Stimulated activated CD8-positive, alpha-beta memory T cell treated with anti-CD3 and anti-CD28 coated beads, Interleukin-4, amount 100 ng/mL, for 48 hours (primary cell): ENCODE measurements around the gene CTNNA3.
A peak's percentile ranks its signal among the peaks of the same experiment; 100 is the strongest.
"Not testable (repeated sequence)": the region's sequence is repeated elsewhere in the genome, so short reads cannot be mapped to it uniquely, and the experiment has no call there.

Experiments used
- DNase-seq: peaks from one replicate; pipeline ENCODE4 v3.0.0-alpha.2; 2020

The CTNNA3 gene

DNA sequence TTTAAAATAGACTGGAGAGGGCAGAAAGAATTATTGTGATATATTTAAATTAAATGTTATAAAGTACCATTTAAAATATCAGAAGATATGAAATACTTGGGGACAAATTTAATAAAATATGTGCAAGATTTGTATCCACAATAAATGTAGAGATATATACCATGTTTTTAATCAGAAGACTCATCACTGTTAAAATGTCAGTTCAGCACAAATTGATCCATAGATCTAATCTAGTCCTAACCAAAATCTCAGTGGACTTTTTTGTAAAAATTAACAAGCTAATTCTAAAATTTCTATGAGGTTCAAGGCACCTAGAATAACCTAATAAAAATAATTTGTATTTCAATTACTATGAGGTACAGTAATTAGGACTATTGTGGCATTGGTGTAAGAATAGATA, 96.4 kb downstream of the CTNNA3 start:
- no peak for DNase-seq

- no peak for DNase-seq
These were observed 99.4 kb downstream of the CTNNA3 start for GRCh38 chr10:67596641-67597040.

GRCh38 chr10:67587771-67588170, 108.2 kb downstream of the CTNNA3 start:
- DNase-seq = no peak

DNA sequence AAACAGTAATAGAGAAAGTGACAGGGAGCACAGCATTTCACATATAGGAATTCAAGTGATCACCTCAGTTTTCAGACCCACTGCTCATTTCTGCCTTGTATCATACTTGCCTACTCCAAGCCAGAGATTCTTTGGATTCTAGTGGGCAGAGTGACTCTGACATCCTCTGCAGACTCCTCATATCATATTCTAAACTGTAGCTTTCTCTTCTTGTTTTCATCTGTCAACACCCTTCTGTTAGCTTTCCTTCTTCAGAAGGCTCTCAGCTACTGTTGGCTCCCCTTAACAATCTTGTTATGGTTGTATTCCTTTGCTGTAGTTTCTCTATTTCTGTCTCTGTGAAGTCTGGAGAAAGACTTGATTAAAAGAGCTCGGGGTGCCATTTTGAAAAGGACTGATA, 120.5 kb downstream of the CTNNA3 start:
- DNase-seq = no peak

DNA sequence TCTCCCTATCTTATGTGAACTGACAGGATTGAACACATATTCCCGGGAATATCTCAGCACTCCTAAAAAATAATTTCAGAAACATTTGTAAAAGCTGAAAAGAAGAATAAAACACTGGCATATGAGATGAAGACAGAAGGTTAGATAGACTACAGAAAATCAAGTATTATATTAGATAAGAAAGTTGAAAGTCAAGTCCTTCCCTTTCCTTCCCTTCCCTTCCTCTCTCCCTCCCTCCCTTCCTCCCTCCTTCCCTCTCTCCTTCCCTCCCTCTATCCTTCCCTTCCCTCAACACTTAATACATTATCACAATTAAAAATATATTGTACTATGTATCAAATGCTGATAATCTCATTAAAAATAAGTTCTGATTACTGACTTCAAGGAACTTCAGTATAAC, 122.5 kb downstream of the CTNNA3 start:
- DNase-seq = no peak

- no peak for DNase-seq
These were observed 124.5 kb downstream of the CTNNA3 start for GRCh38 chr10:67571503-67571902.

DNA sequence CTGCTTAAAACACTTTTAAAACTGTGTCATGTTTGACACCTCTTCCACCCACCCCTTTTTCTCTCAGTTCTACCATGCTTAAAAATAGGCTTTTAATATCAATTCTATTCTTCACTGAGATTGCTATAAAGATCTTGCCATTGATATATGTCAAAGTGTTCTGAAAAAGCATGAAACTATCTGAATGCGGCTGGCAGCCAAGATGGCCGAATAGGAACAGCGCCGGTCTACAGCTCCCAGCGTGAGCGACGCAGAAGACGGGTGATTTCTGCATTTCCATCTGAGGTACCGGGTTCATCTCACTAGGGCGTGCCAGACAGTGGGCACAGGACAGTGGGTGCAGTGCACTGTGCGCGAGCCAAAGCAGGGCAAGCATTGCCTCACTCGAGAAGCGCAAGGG, 137.7 kb downstream of the CTNNA3 start:
- not testable (repeated sequence) for DNase-seq

GRCh38 chr10:67553254-67553653, 142.7 kb downstream of the CTNNA3 start:
- DNase-seq = no peak

- no peak for DNase-seq
These were observed 145.1 kb downstream of the CTNNA3 start for GRCh38 chr10:67550838-67551402.

- DNase-seq = no peak
These were observed 145.9 kb downstream of the CTNNA3 start for GRCh38 chr10:67550046-67550445.

DNA sequence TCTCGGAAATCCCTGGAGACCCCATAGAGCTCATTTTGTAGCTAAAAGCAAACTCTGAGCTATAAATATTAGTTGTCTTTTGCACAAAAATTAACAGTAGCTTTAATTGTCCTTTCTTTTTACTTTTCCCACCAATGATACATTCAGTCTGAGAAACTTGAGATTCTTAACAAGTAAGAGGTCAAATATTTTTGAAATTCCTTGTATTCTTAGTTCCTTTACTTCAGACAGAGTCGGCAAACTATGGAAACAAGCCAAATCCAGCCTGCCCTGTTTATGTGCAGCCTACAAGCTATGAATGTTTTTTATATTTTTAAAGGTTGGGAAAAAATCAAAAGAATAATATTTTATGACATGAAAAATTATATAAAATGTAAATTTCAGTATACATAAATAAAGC, 146.6 kb downstream of the CTNNA3 start:
- DNase-seq = no peak

DNA sequence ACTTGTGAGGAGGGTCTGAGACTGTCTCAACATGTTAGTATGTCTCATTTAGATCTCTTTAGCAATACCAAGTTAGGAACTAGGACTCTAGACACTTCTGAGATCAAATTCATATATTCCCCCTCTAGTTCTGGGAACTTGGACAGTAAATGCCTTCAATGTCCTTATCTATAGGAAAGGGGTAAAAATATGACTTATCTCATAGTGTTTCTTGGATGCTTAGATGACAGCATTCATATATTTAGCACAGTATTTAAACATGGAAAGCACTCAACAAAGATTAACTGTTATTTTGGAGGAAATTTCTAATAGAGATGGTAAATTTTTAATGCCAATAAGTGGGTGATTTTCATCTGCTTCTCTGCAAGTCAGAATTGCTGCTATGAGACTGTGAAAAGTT, 154.6 kb downstream of the CTNNA3 start:
- DNase-seq = no peak

GRCh38 chr10:67539312-67539711, 156.7 kb downstream of the CTNNA3 start:
- no peak for DNase-seq

GRCh38 chr10:67537906-67538305, 158.1 kb downstream of the CTNNA3 start:
- DNase-seq = no peak

DNA sequence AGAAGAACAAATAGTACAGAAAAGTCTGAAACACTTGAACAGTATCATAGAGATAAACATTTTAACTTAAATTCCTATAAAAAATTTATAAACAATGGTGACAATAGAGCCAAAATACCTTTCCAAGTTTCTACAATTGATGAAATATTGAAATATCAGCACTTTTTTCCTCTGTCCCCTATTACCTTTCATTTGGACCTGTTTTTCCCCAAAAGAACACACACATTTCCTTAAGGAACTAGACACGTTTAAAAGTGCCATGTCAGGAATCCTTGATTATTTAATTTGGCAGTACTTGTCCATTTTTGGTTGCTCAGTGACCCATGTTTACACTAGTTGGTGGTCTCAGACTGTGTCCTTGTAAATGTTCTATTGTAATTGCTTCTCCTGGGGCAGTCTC, 162.6 kb downstream of the CTNNA3 start:
- DNase-seq = no peak

DNA sequence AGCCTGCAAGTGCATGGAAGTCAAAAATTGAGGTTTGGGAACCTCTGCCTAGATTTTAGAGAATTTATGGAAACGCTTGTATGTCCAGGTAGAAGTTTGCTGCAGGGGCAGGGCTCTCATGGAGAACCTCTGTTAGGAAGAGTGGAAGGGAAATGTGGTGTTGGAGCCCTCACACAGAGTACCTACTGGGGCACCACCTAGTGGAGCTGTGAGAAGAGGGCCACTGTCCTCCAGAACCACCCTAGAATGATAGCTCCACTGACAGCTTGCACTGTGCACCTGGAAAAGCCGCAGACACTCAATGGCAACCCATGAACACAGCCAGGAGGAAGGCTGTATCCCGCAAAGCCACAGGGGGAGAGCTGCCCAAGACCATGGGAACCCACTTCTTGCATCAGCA, 165.0 kb downstream of the CTNNA3 start:
- not testable (repeated sequence) for DNase-seq

DNA sequence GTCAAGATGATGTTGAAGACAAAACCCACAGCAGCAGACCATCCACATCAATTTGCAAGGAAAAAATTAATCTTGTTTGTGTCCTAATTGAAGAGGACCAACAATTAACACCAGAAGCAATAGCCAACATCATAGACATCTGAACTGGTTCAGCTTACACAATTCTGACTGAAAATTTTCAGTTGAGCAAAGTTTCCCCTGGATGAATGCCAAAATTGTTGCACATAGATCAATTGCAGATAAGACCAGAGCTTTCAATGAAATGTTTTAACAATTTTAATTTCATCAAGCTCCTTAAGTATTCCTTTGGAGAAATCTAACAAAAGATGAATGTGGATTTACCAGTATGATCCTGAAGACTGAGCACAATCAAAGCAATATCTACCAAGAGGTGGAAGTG, 168.6 kb downstream of the CTNNA3 start:
- DNase-seq = no peak

GRCh38 chr10:67521546-67521945, 174.4 kb downstream of the CTNNA3 start:
- DNase-seq = no peak

GRCh38 chr10:67520924-67521520, 175.0 kb downstream of the CTNNA3 start:
- peak; percentile 33 for DNase-seq

DNA sequence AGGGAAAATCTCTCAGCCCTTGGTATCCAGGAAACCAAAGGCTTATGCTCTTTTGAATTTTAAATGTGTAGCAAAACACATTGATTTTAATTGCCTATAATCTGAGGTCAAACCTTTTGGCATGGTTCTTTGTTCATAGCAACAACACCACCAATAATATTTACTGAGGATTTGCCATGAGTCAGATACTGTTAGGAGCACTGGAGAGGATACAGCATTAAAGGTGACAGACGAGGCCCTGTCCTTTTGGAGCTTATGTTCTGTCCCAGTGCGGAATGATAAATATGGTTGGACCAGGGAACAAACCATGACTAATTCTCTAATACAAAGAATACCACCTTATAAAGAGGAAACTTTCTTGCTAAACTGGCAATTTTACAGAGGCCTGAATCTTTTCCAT, 176.6 kb downstream of the CTNNA3 start:
- DNase-seq = no peak

DNA sequence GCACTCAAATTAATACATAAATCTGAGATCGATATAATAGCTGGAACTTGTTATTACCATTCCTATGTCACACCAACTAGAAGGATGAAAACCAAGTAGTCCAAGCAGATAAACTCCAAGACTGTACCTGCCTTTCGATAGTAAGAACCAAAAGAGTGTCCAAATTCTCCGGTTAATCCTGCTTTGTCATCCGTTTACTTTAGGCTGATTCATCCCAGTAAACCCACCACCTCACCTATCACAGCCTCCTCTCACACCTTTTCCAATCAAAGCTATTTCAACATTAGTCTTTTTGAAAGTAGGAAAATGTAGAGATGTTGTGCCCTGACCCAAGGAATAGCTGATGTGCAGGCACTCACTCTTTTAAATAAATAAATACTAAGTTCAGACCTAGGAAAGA, 177.2 kb downstream of the CTNNA3 start:
- DNase-seq = no peak

DNA sequence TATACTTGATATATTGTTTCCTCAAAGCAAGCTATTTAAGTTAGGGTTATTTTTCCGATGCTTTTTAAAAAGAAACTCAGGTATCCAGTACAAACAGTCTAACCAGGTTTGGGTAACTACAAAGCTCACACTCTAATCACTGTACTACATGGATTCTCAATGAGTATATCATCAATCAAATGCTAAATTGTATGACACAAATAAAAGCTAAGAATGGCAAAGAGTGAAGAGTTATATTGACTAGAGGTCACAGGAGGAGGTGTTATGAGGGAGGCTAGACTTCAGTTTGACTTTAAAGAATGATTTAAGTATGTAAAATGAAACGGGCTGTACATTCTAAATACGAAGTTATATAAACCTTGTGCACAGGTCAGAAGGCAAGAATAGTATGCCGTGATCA, 178.0 kb downstream of the CTNNA3 start:
- no peak for DNase-seq

GRCh38 chr10:67506757-67507091, 189.3 kb downstream of the CTNNA3 start:
- no peak for DNase-seq

DNA sequence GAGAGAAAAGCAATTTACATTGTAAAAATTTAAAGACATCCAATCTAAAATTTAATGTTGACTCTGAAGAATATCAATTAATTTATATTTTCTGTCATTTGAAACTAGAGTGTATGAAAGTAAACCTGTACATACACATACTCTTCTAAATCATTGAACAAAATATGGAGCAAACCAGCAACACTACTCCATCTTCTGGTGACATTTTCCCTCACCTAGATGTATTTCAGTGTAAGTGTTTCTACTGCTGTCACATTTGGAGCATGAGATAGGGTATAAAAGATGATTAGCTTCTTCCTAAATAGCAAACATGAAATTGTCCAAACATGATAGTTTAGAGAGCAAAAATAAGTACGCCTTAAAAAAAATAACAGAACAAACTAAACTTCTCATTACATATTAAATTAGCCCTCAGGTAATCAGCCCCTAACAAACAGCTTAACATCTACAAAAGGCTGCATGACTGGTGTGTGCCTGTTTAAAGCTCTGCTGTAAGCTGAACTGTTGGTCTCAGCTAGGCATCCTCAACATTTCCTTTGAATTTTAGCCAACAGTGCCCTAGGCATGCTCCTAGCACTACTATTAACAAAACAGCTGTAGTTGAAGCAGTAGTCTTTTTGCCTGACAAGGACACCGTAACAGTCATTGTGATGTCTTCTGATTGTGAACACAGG, 189.8 kb downstream of the CTNNA3 start:
- DNase-seq = no peak
